ENCODE data around the gene PLPP4.

- TF ChIP-seq POLR2A (IDR thresholded peaks at IDR 0.05; ENCODE audit: extremely low read depth, insufficient read length) (no peak), MYC (IDR thresholded peaks at IDR 0.05; ENCODE audit: low read depth, low read length) (no peak)
- TF ChIP-seq, protein P1, sequence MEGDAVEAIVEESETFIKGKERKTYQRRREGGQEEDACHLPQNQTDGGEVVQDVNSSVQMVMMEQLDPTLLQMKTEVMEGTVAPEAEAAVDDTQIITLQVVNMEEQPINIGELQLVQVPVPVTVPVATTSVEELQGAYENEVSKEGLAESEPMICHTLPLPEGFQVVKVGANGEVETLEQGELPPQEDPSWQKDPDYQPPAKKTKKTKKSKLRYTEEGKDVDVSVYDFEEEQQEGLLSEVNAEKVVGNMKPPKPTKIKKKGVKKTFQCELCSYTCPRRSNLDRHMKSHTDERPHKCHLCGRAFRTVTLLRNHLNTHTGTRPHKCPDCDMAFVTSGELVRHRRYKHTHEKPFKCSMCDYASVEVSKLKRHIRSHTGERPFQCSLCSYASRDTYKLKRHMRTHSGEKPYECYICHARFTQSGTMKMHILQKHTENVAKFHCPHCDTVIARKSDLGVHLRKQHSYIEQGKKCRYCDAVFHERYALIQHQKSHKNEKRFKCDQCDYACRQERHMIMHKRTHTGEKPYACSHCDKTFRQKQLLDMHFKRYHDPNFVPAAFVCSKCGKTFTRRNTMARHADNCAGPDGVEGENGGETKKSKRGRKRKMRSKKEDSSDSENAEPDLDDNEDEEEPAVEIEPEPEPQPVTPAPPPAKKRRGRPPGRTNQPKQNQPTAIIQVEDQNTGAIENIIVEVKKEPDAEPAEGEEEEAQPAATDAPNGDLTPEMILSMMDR (IDR thresholded peaks at IDR 0.05; ENCODE audit: low read depth, low read length) = no peak
- TF ChIP-seq, protein P2, sequence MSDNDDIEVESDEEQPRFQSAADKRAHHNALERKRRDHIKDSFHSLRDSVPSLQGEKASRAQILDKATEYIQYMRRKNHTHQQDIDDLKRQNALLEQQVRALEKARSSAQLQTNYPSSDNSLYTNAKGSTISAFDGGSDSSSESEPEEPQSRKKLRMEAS (IDR thresholded peaks at IDR 0.05; ENCODE audit: low read depth, low read length) = no peak
Measured at GRCh38 chr10:120570418-120570817, 113.4 kb downstream of the PLPP4 start.

Measured in NB4 (cell line).